Activated CD8-positive, alpha-beta memory T cell treated with anti-CD3 and anti-CD28 coated beads for 48 hours (primary cell): ENCODE measurements around the gene KDM8.
"Not testable (repeated sequence)": the region's sequence is repeated elsewhere in the genome, so short reads cannot be mapped to it uniquely, and the experiment has no call there.

ENCODE experiments used
- DNase-seq, 3 experiments: peaks; one replicate each; pipeline ENCODE4 v3.0.0-alpha.2; 2020; ENCODE audit warnings: low read depth in 2 of 3, low spot score in 2 of 3

Gene KDM8

GRCh38 chr16:27190316-27190871 is 12.9 kb upstream of the KDM8 start:
- no peak for DNase-seq

DNA sequence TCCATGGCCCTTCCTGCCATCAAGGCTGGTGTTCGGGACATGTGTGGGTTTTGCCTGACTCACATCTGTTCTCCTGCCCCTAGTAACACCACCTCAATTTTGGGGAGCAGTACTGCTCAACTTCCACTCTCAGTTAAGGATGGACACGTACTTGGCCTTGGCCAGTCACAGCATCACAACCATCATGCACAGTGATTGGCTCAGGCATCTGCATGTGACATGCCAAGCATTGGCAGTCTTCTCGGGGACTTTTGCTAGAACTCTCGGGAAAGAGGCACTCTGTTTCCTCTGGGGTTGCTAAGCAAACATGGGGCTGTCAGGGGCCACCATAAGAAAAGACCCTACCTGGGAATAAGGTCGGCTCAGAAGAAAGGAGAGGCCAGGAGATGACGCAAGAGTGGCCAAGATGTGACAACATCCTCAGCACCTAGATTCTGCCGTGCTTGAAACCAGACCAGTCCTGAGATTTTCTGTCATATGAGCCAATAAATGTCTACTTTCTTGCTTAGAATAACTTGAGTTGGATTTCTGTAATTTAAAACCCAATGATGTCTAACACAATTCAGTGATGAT is 11.9 kb upstream of the KDM8 start:
- DNase-seq: no peak

DNA sequence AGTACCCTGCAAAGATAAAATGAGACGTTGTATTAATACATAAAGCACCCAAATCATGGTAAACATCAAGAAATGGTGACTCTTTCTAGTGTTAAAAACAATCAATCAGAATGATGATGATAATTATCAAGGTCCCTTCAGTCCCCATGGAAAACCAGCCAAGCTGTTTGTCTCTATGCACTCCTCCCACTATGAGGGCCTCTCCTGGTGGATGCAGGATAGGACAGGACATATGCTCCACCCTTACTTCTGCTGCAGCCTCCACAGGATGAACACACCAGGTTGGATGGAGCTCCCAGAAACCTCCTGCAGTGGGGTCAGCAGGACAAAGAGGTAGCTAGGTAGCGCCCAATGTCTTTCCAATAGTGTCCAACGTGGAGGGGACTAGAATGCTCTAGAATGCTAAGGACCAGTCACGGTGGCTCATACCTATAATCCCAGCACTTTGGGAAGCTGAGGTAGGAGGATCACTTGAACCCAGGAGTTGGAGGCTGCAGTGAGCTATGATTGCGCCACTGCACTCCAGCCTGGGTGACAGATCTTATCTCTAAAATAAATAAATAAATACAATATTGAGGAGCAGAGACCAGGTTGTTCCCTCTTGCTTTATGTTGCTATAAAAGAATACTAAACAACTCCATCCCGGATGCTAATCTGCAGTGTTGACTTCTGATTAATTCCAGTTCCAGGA is 9.9 kb upstream of the KDM8 start:
- DNase-seq: no peak

DNA sequence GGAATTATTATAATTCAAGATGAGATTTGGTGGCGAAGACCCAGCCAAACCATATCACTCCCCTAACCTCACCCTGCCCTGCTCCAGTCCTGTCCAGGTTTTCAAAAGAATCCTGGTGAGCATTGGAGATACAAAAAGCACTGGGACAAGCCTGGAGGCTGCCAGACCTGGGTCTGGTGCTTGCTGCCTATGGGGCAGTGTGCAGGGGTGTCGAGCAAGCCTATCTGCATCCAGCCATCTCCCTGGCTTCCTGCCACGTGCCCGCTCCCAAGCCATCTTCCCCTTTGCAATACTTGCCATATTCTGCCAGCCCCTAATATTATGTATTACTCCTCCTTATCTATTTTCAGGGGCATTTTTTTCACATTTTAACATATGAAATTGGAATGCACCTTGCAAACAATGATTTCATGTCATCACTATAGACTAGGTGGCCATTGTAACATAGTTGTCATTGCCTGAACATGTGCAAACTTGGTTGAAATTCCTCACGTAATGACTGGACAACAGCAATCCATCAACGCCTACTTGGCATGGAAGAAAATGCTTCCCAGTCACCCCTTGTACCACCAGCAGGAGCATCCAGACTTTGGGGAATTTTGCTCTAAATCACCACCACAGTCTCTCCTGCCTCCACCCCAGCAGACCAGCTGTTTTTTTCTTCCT is 8.1 kb upstream of the KDM8 start:
- no peak for DNase-seq

DNA sequence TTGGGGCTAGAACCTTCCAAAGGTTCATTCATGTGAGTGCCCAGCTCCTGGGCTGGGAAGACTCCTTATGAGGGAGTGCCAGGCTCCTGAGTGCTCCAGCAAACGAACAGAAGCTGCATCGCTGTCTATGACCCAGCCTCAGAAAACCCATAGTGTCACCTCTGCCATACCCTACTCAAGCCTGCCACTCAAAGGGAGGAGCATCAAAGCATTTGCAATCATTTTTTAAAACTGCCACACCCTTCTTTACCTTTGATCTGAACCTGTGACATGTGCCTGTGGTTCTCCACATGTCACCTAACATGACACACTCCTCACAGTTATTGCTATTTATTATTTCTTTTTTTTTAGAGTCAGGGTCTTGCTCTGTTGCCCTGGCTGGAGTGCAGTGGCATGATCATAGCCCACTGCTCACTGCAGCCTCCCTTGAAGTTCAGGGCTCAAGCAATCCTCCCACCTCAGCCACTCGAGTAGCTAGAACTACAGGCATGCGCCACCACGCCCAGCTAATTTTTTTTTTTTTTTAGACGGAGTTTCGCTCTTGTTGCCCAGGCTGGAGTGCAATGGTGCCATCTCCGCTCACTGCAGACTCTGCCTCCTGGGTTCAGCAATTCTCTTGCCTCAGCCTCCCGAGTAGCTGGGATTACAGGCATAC is 7.3 kb upstream of the KDM8 start:
- no peak for DNase-seq

DNA sequence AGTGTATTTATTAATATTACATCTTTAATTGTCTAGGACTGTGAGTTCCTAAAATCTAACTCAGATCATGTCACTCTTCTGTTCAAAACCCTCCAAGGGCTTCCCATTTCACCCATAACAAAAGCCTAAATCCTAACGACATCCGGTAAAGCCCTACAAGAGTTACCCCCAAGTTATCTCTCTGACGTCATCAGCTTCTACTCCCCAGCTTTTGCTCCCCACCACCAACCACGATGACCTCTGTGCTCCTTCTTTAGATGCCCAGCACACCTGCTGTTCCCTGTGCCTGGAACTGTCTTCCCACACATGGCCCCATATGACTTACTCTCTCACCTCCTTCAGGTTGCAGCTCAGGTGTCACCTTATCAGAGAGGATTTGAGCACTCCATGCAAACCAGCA is 6.3 kb upstream of the KDM8 start:
- DNase-seq: no peak

DNA sequence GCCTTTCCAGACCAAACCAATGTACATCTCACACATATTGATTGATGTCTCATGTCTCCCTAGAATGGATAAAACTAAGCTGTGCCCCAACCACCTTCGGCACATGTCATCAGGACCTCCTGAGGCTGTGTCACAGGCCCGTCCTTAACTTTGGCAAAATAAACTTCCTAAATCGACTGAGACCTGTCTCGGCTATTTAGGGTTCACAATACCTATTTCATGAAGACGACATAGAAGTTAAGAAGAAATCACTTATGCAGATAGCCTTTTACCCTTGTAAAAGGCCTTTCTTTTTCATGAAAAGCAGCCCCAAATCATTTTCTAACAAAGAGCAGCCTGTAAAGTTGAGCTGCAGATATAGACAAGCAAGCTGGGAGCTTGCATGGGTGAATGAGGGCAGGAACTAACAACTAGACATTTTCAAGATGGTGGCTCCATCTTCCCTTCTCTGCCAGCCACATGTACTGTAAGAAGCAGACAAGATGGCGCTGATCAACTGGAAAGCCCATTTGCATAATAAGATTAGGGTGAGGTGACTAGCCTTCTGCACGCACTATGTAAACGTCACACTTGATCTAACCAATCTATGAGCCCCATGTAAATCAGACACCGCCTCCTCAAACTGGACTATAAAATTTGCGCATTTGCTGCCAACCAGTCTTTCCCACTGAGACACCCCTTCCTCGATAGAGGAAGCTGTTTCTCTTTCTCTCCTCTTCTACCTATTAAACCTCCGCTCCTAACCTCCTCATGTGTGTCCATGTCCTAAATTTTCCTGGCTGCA is 4.7 kb upstream of the KDM8 start:
- no peak for DNase-seq

DNA sequence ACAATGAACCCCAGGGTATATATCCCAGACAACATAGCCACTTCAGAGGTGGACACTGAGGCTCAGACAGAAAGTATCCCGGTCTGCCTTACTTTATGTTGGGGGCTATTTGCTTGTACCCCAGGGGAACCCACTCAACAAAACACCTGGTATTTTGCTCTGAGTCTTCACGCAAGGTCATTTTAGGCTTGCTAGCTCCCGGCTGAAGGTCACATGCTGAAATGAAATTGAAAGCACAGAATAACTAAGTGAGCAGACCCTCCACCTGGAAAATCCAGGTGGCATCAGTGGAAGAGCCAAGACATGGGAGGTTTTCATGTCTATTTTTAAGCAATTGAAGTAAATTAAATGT is 4.1 kb upstream of the KDM8 start:
- DNase-seq: no peak

GRCh38 chr16:27199736-27200135 is 3.6 kb upstream of the KDM8 start:
- DNase-seq: no peak

DNA sequence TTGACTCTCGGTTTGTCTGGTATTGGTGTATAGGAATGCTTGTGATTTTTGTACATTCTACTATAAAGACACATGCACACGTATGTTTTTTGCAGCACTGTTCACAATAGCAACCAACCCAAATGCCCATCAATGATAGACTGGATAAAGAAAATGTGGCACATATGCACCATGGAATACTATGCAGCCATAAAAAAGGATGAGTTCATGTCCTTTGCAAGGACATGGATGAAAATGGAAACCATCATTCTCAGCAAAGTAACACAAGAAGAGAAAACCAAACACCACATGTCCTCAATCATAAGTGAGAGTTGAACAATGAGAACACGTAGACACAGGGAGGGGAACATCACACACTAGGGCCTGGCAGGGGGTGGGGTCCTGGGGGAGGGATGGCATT is 2.4 kb upstream of the KDM8 start:
- DNase-seq: not testable (repeated sequence)

GRCh38 chr16:27202923-27203506 is 311 bp upstream of the KDM8 start:
- DNase-seq: no peak

- DNase-seq: no peak
These were observed 1.1 kb downstream of the KDM8 start for GRCh38 chr16:27204312-27204915.

DNA sequence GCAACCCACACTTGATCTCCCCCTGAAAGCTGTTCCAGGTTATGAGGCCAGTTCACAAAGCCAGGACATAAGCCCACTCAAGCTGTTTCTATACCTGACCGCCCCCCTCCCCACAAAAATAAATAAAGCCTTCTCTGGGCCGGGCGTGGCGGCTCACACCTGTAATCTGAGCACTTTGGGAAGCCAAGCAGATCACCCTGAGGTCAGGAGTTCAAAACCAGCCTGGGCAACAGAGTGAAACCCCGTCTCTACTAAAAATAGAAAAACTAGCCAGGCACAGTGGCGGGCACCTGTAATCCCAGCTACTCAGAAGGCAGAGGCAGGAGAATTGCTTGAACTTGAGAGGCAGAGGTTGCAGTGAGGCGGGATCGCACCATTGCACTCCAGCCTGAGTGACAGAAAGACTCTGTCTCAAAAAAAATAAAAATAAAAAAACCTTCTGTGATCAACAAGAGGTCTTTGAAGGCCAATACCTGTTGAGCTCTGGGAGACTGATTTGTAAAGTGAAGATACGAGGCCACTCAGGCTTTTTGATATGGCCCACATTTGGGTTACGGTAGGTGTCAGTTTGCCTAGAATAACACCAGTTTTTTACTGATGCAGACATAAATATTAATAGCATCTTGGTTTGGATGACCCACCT is 2.2 kb downstream of the KDM8 start:
- no peak for DNase-seq

- not testable (repeated sequence) for DNase-seq
These were observed 3.8 kb downstream of the KDM8 start for GRCh38 chr16:27207121-27207520.

DNA sequence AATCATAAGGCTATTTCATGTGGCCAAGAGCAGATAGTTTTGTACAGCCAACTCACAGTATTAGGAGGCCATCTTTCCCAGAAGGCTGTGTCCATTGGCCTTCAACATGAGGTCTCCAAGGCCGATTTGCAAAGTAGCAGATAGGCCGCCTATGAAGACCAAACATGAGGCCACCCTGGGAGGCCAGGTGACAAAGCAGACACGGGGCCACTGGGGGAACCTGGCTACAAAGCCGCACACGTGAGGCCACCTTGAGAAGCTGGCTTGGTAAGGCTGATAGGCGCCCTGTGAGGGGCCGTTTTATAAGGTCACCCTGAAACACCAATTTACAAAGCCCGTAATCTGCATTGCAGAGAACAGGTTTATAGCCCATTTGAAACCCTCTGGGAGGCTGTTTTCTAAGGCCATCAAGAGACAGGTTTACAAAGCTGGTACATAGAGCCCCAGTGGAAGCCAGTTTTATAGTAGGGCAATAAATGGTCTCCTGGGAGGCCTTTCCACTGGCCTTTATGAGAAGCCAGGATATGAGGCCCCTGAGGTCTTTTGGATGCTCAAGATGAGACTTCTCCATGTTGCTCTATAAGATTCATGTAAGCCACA is 4.9 kb downstream of the KDM8 start:
- DNase-seq: no peak

DNA sequence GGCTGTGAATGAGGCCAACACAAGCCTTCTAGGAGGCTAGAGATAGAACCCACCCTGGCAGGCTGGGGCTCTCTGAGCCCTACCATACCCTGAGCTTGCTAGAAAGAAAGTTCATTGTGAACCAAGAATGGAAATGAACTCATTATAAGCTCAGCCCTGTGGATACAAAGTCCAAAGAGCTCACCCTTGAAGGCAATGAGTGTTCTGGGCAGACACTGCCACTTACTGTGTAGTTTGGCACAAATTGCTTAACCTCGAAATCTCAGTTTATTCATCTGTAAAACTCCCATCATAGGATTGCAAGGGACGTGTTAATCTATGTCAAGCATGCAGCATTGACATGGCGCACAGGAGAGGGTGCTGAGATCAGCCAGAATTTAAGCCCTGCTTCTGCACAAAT is 5.5 kb downstream of the KDM8 start:
- DNase-seq: no peak

DNA sequence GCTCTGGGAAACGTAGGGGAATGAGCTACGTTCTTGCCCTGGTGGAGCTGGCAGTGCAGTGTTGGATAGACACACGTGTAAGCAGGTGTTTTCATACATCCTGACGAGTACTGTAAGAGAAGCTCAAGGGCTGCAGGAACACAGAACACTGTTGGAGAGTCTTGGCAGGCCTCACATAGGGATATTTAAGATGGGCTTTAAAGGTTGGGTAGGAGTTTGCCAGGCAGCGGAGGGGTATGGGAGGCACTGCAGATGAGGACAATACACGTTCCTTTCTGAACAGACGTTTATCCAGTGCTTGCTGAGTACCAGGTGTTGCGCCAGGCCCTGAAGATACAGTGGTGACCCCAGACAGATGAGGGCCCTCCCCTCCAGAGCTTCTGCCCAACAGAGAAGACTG is 6.3 kb downstream of the KDM8 start:
- no peak for DNase-seq

DNA sequence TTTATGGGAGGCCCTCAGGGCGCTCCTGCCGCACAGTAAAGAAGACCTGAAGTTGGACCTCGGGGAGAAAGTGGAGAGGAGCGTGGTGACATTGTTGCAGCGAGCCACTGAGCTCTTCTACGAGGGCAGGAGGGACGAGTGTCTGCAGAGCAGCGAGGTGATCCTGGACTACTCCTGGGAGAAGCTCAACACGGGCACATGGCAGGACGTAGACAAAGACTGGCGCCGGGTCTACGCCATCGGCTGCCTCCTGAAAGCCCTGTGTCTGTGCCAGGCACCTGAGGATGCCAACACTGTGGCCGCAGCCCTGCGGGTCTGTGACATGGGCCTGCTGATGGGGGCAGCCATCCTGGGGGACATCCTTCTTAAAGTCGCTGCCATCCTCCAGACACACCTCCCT is 6.8 kb downstream of the KDM8 start:
- no peak for DNase-seq

- no peak for DNase-seq
These were observed 7.7 kb downstream of the KDM8 start for GRCh38 chr16:27211026-27211425.
